Astrocyte of the spinal cord (primary cell): Measurements from ENCODE around the gene VPS41.

ENCODE experiments used
- DNase-seq: peaks from one replicate; pipeline ENCODE4 v3.0.0; 2011; ENCODE audit warnings: low read depth, low spot score
- H3K4me3 ChIP-seq: 2 replicates; pipeline ENCODE4 v1.5.1; 2011; ENCODE audit warnings: low read depth, mild to moderate bottlenecking, low read length, moderate library complexity
- CTCF ChIP-seq: IDR thresholded peaks from 2 replicates; pipeline ENCODE4 v1.5.1; 2012; ENCODE audit warnings: low read depth, mild to moderate bottlenecking, low read length, inconsistent platforms
- in situ Hi-C: cut with HindIII; loops from 2 replicates; pipeline ENCODE4 v1.10.0; 2017; ENCODE audit warnings: low sequenced_read_pairs

VPS41 gene

GRCh38 chr7:38839851-38840250 lies 69.1 kb downstream of the VPS41 start:
- TF ChIP-seq CTCF = no peak
- H3K4me3 ChIP-seq = no peak overlapping the region
- DNase-seq = no peak
- in situ Hi-C loops = no loop called here

GRCh38 chr7:38838725-38839385 lies 70.1 kb downstream of the VPS41 start:
- DNase-seq = no peak
- H3K4me3 ChIP-seq = no peak overlapping the region
- in situ Hi-C loops = no loop called here
- TF ChIP-seq CTCF = no peak

GRCh38 chr7:38834357-38834756 lies 74.6 kb downstream of the VPS41 start:
- in situ Hi-C loops = no loop called here
- no peak for DNase-seq
- no peak overlapping the region for H3K4me3 ChIP-seq
- no peak for TF ChIP-seq CTCF

- in situ Hi-C loops = no loop called here
- no peak for TF ChIP-seq CTCF
Measured at GRCh38 chr7:38833329-38833728, 75.7 kb downstream of the VPS41 start.

GRCh38 chr7:38831259-38831996 lies 77.6 kb downstream of the VPS41 start:
- TF ChIP-seq CTCF = no peak
- no peak overlapping the region for H3K4me3 ChIP-seq
- in situ Hi-C loops = no loop called here
- no peak for DNase-seq

More at GRCh38 chr7:38833329-38833728, 75.7 kb downstream of the VPS41 start:
- H3K4me3 ChIP-seq = no peak overlapping the region
- no peak for DNase-seq

- H3K4me3 ChIP-seq = no peak overlapping the region
- in situ Hi-C loops = no loop called here
- no peak for TF ChIP-seq CTCF
- DNase-seq = no peak
Measured at GRCh38 chr7:38830826-38831225, 78.2 kb downstream of the VPS41 start.
